ENCODE measurements around the gene BICRA. TPM values are rescaled to one million over a fixed set of nuclear protein-coding genes. Genes with fewer than 3 reads are reported as not detected.
A peak's percentile ranks its signal among the peaks of the same experiment; 100 is the strongest.

BICRA gene
- total and polyA plus RNA-seq, 12 donors: 1.8 to 24.6 (median 9.0) TPM

DNA sequence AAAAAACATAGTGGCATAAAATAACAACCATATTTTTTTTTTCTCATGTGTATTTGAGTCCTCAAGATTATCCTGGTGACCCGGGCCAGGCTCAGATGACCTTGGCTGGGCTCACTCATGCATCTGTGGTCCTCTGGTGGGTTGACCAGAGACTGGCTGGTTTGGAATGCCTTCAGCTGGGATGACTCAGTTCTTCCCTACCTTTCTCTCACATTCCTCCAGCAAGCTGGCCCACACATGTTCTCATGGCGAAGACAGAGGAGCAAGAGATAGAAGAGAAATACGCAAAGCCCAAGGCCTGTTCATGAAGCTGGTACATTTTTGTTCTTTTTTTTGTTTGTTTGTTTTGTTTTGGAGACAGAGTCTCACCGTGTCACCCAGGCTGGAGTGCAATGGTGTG lies 21.6 kb upstream of the BICRA start:
- Histone ChIP-seq H3K27ac (no peak overlapping the region), H3K4me3 (no peak overlapping the region), H3K9me3 (replicated peaks in 1 of 3) (no peaks in the 10 kb centered on the region), H3K4me1 (replicated peaks in 1 of 2) (peaks cover 0 to 6% of the 10 kb centered on the region in 2 donors), H3K27me3 (no peaks in the 10 kb centered on the region), H3K36me3 (replicated peaks in 1 of 2) (no peaks in the 10 kb centered on the region)
- 78 to 93% (median 83%) methylated on average over 4 of the region's 4 CpGs for WGBS, 4 donors
- intact Hi-C loops (cut with DNase I): loop anchor here in 1 of 2 donors (10.0 kb wide), 1 partner anchor 152 kb away; no protein-coding TSS in a partner anchor
- TF ChIP-seq, protein P1, sequence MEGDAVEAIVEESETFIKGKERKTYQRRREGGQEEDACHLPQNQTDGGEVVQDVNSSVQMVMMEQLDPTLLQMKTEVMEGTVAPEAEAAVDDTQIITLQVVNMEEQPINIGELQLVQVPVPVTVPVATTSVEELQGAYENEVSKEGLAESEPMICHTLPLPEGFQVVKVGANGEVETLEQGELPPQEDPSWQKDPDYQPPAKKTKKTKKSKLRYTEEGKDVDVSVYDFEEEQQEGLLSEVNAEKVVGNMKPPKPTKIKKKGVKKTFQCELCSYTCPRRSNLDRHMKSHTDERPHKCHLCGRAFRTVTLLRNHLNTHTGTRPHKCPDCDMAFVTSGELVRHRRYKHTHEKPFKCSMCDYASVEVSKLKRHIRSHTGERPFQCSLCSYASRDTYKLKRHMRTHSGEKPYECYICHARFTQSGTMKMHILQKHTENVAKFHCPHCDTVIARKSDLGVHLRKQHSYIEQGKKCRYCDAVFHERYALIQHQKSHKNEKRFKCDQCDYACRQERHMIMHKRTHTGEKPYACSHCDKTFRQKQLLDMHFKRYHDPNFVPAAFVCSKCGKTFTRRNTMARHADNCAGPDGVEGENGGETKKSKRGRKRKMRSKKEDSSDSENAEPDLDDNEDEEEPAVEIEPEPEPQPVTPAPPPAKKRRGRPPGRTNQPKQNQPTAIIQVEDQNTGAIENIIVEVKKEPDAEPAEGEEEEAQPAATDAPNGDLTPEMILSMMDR (IDR thresholded peaks at IDR 0.05): no peak
- no peak for TF ChIP-seq POLR2A (IDR thresholded peaks at IDR 0.05)
- DNase-seq: peak in 2 of 7 donors; percentile 26

DNA sequence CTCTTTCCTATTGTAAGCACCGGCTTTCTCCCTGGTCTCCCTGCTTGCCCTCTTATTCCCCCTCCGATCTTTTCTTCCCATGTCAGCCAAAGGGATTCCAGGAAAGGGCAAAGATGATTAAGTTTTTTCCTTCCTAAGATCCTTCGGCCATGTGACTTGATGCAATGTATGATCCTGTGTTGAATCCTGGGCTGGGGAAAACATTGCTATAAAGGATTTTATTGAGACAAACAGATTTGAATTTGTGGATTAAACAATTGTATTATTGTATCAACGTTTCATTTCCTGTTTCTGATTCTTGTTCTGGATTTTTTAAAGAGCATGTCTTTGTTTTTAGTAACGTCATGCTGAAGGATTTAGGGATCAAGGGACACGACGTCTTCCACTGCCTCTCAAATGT lies 19.1 kb upstream of the BICRA start:
- no peak for DNase-seq
- Histone ChIP-seq H3K36me3 (replicated peaks in 1 of 2) (no peaks in the 10 kb centered on the region), H3K4me1 (replicated peaks in 1 of 2) (no peaks in the 10 kb centered on the region), H3K4me3 (no peak overlapping the region), H3K9me3 (replicated peaks in 1 of 3) (no peaks in the 10 kb centered on the region), H3K27ac (no peak overlapping the region), H3K27me3 (no peaks in the 10 kb centered on the region)
- intact Hi-C loops (cut with DNase I): loop anchor here in 1 of 2 donors (10.0 kb wide), 1 partner anchor 155 kb away; no protein-coding TSS in a partner anchor
- TF ChIP-seq, protein P1 (IDR thresholded peaks at IDR 0.05): no peak
- no peak for TF ChIP-seq POLR2A (IDR thresholded peaks at IDR 0.05)
- WGBS, 4 donors: 48 to 56% (median 50%) methylated on average over 7 of the region's 7 CpGs

GRCh38 chr19:47593860-47594259 lies 15.1 kb upstream of the BICRA start:
- no peaks in the 10 kb centered on the region for H3K36me3 ChIP-seq (replicated peaks in 1 of 2)
- intact Hi-C loops (cut with DNase I): no loop called here
- no peak for DNase-seq
- H3K4me3 ChIP-seq: no peak overlapping the region
- peaks cover 5 to 7% of the 10 kb centered on the region in 2 donors for H3K4me1 ChIP-seq (replicated peaks in 1 of 2)
- H3K27ac ChIP-seq: no peak overlapping the region
- H3K9me3 ChIP-seq (replicated peaks in 1 of 3): no peaks in the 10 kb centered on the region
- 84 to 93% (median 88%) methylated on average over 6 of the region's 6 CpGs for WGBS, 4 donors
- TF ChIP-seq POLR2A (IDR thresholded peaks at IDR 0.05): no peak
- TF ChIP-seq, protein P1 (IDR thresholded peaks at IDR 0.05): no peak
- H3K27me3 ChIP-seq: no peaks in the 10 kb centered on the region

DNA sequence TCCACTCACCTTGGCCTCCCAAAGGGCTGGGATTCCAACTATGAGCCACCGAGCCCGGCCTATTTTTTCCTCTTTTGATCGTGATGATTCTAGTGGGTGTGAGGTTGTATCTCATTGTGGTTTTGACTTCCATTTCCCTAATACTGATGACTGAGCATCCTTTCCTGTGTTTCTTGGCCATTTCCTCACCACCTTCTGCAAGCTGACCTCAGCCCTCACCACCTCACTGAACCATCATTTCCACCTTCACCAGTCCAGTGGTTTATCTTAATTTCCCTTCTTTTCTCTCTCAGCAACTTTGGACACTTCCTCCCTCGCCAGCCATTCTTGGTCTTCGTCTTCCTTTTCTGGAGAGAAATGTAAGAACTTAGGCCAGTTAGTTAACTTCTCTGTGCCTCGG lies 13.0 kb upstream of the BICRA start:
- Histone ChIP-seq H3K27me3 (no peaks in the 10 kb centered on the region), H3K4me3 (no peak overlapping the region), H3K36me3 (replicated peaks in 1 of 2) (no peaks in the 10 kb centered on the region), H3K27ac (no peak overlapping the region), H3K4me1 (replicated peaks in 1 of 2) (peaks cover 7 to 17% of the 10 kb centered on the region in 2 donors), H3K9me3 (replicated peaks in 1 of 3) (no peaks in the 10 kb centered on the region)
- intact Hi-C loops (cut with DNase I): no loop called here
- TF ChIP-seq POLR2A (IDR thresholded peaks at IDR 0.05): no peak
- TF ChIP-seq, protein P1 (IDR thresholded peaks at IDR 0.05): no peak
- WGBS, 4 donors: 59 to 71% (median 64%) methylated on average over 6 of the region's 6 CpGs
- DNase-seq: no peak

Measured in adrenal gland (tissue), 12 donors.